PFSK-1 (cell line): Measurements from ENCODE around the gene SMG6.

Experiments
- FOXP2 ChIP-seq: optimal IDR thresholded peaks from 2 replicates; pipeline ENCODE3; 2011; ENCODE audit warnings: borderline replicate concordance, control low read depth, inconsistent platforms; ENCODE audit not compliant: insufficient read depth; ENCODE audit errors: extremely low read length, extremely low read depth
- POLR2AphosphoS5 ChIP-seq: IDR thresholded peaks from 2 replicates; pipeline ENCODE4 v1.6.1; 2012; ENCODE audit warnings: low read depth, mild to moderate bottlenecking, control low read depth, low read length, moderate library complexity
- SIN3A ChIP-seq: IDR thresholded peaks from 2 replicates; pipeline ENCODE4 v1.6.1; 2012; ENCODE audit warnings: mild to moderate bottlenecking, low read length, moderate library complexity, borderline replicate concordance; ENCODE audit not compliant: insufficient read depth
- TAF1 ChIP-seq: IDR thresholded peaks from 2 replicates; pipeline ENCODE4 v1.6.1; 2012; ENCODE audit warnings: low read length, control low read depth, borderline replicate concordance; ENCODE audit not compliant: insufficient read depth
- TF ChIP-seq, protein P1 (sequence below), 2 experiments: IDR thresholded peaks; 2 replicates each; pipeline versions ENCODE4 v1.6.1 to v1.8.0; 2011 to 2012; ENCODE audit warnings: low read depth in 2 of 2, low read length in 2 of 2, control low read depth in 1 of 2, inconsistent platforms in 1 of 2, mild to moderate bottlenecking in 1 of 2, moderate library complexity in 1 of 2; ENCODE audit not compliant: insufficient read depth in 1 of 2

DNA sequence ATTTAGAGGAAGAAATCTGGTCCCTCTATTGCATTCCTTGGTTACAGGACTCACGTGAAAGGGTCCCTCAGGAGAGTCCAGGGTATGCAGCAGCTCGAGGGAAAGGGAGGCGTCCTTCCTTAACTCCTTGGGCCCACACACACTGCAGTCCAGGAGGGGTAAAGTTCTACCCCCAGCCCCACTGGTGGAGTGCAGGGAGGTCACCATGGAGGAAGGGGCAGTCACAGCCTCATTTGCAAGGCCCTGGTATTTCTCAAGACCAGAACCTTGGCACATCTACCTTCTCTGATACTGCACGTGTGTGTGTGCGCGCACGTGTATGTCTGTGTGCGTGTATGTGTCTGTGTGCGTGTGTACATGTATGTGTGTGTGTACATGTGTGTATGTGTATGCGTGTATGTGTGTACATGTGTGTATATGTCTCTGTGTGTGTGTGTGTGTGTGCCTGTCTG, 237.6 kb downstream of the SMG6 start:
- TF ChIP-seq POLR2AphosphoS5, result no peak
- TF ChIP-seq, protein P1, sequence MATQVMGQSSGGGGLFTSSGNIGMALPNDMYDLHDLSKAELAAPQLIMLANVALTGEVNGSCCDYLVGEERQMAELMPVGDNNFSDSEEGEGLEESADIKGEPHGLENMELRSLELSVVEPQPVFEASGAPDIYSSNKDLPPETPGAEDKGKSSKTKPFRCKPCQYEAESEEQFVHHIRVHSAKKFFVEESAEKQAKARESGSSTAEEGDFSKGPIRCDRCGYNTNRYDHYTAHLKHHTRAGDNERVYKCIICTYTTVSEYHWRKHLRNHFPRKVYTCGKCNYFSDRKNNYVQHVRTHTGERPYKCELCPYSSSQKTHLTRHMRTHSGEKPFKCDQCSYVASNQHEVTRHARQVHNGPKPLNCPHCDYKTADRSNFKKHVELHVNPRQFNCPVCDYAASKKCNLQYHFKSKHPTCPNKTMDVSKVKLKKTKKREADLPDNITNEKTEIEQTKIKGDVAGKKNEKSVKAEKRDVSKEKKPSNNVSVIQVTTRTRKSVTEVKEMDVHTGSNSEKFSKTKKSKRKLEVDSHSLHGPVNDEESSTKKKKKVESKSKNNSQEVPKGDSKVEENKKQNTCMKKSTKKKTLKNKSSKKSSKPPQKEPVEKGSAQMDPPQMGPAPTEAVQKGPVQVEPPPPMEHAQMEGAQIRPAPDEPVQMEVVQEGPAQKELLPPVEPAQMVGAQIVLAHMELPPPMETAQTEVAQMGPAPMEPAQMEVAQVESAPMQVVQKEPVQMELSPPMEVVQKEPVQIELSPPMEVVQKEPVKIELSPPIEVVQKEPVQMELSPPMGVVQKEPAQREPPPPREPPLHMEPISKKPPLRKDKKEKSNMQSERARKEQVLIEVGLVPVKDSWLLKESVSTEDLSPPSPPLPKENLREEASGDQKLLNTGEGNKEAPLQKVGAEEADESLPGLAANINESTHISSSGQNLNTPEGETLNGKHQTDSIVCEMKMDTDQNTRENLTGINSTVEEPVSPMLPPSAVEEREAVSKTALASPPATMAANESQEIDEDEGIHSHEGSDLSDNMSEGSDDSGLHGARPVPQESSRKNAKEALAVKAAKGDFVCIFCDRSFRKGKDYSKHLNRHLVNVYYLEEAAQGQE (IDR thresholded peaks at IDR 0.05; ENCODE audit: insufficient read depth in 1 of 2, low read depth in 2 of 2, low read length in 2 of 2), result no peak
- no peak for TF ChIP-seq TAF1
- TF ChIP-seq SIN3A, result no peak
- no peak for TF ChIP-seq FOXP2
